Placental epithelial cell (primary cell): ENCODE data around the gene PRICKLE4. TPM values are rescaled to one million over a fixed set of nuclear protein-coding genes. Genes with fewer than 3 reads are reported as not detected.

Experiments
- small RNA-seq: library from RNA; depleted of rRNA; stranded (forward); fragments of <200 nt; gene quantifications from one replicate; pipeline ENCODE3, GENCODE V24; 2012
- total RNA-seq: library from RNA; depleted of rRNA; stranded (reverse); fragments of >200 nt; gene quantifications from 2 replicates; pipeline ENCODE4 v1.2.3, GENCODE V29; 2012

Gene PRICKLE4, protein sequence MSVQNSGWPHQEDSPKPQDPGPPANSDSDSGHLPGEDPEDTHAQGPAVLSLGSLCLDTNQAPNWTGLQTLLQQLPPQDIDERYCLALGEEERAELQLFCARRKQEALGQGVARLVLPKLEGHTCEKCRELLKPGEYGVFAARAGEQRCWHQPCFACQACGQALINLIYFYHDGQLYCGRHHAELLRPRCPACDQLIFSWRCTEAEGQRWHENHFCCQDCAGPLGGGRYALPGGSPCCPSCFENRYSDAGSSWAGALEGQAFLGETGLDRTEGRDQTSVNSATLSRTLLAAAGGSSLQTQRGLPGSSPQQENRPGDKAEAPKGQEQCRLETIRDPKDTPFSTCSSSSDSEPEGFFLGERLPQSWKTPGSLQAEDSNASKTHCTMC
- 0.65 and 5.5 TPM in 2 replicates for total RNA-seq

DNA sequence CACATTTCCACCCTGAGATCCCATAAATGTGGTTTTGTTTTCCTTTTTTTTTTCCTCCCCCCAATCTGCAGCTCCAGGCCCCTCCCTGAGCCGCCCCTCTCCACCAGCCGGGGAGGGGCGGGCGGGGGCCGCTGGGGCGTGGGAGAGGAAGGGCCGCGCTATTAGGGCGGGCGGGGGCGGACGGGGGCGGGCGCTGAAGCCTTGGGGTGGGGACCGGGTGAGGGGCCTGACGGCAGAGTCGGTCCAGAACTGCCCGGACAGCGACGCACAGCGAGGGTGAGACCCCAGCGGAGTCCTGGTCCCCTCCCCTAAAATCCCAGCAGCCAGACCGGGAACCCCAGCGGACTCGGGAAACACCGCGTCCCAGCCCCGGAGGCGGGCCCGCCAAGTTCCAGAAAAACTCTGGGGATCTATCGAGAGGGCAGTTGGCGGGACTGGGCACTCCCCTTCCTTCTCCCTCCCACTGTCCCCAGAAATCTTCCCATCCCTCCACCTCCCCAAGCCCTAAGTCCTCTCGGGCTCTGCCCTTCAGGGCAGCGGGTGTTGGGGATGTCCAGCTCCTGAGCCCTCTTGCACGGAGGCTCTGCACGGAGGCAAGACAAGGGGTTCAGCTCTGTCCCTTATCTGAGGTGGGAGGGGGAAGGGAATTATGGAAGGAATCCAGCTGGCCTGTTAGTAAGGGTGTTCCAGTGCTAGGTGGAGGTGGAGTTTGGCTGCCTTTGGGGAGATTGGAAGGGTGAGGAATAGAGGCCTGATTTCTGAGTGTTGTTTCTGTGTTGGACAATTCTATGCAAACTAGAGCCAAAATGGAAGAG is at the start of gene PRICKLE4:
TSS of gene PRICKLE4 (plus strand) at position 232 of the 815 bp plus-strand sequence. CDS start 2,692 bp downstream, outside the sequence.

DNA sequence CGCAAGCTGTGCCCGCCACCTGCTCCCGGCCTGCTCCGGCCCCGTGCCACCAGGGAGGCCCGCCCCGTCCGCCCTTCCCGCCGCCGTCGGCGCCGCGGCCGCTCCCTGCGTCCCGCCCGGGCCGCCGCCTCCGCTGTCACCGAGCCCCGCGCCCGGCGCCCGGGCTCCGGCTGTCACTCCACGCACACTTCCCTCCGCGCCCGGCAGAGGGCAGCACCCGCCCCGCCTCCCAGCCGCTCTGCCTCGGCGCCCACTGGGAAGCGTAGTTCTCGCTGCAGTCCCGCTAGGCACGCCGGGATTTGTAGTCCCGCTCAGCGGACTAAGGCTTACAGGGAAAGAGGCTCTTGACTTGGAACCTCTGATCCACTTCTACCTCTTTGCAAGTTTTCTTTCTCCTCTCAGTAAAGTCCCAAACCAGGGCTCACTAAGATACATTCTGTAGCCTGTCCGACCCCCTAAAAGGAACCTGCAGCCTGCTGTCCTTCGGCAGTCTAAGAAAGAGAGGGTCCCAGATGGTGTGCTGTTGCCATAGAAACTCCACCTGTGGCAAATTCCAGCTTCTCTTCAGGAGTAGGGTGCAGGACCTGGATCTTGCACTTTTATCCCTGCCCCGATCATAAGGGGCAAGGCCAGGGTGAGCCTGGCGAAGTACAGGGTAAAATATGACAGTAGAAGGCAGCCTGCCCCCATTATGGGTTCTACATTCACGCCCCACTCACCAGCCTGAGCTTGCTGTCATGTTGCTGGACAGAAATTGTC is 45.0 kb upstream of the PRICKLE4 start, which contains the start of gene TFEB:
TSS of gene TFEB (minus strand) at position 182 of the 759 bp plus-strand sequence. CDS start 44,395 bp downstream, outside the sequence.

DNA sequence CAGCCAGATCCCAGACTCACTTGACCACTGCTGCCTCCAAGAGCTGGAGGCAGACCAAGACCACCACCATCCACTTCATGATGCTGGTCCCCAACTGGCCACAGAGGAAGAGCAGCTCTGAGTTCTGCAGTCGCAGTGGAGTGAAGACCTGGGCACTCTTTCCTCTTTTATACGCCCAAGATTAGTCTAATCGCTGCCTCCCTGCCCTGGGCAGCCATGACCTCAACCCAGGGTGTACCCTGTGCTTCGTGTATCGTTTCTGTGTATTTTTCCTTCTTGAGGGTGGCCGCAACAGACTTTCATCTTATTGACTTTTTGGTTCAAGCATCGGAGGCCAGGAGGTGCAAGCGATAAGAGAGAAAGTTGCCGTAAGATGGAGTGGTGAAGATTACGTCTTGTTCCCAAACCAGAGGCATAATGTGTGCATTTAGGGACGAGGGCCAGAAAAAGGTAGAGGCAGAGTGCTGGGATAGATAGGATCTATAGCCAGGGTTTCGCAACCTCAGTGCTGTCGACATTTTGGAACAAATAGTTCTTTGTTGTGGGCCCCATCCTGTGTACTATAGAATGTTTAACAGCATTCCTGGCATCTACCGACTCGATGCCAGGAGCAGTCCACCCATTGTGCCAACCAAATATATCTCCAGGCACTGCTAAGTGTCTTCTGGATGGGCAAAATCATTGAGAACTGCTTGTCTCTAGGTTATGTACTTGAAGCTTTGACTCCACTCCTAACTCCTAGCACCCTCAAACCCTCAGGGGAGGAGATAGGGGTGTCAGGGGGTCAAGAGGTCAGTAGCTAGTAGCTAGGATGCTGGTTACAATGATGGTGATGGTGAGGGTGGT is 33.1 kb upstream of the PRICKLE4 start, which contains the start of gene PGC:
TSS of gene PGC (minus strand) at position 142 of the 846 bp plus-strand sequence. CDS start at position 79, 63 bp downstream.

DNA sequence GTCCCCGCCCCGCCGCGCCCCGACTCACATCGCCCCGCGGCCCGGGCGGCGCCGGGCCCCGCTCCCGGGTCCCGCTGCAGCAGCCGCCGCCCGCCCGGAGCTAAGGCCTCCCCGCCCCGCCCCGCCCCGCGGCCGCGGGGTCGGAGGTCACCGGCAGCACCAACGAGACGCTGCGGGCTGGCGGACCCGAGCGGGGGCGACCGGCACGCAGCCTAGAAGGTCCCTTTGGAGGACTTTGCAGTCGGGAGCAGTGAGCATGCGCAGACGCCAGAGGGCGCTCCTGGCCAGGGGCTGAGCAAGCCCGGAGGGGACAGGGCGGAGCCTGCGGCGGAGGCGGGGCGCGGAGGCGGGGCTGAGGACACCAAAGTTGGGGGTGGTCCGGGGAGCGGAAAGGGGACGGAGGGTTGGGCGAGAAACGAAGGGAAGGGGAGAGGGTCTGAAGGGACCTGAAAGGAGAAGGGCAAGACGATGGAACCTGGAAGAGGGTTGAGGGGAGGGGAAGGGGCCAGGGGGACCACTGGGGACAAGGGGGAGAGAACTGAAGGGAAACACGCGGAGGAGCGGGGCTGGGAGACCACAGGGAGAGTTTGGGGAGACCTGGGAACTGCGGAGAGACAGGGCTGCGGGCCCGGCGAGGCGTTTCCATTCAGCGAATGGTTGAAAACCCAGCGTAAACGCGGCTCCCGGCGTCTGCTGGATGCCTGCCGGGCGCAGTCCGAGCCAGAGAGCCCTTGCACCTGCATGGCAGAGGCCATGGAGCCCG is 613 bp upstream of the PRICKLE4 start, which contains the start of gene FRS3:
TSS of gene FRS3 (minus strand) at position 113 of the 763 bp plus-strand sequence. CDS start 2,913 bp downstream, outside the sequence.

DNA sequence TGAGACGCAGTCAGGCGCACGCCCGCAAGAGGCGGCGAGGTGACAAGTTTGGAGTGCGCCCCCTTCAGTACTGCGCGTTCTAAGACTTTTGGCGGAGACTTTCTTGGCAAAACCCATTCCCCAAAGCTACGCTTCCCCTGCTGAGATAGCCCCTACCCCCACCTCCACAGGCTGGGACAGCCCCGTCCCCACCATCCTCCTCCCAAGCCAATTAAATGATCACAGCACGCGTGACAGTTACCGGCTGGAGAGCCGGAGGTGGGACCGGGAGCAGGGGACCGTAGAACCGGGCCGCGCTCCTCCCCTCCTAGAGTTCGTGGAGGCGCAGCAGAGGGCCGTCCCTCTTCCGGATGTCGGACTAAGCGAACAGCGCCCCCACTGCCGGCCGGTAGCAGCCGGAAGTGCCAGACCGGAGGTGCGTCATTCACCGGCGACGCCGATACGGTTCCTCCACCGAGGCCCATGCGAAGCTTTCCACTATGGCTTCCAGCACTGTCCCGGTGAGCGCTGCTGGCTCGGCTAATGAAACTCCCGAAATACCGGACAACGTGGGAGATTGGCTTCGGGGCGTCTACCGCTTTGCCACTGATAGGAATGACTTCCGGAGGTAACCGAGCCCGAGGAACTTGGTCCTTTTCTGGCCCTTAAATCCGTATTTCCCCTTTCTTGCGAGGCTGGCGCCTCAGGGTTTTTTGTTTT is 6.8 kb downstream of the PRICKLE4 start, which contains the start of gene TOMM6:
TSS of gene TOMM6 (plus strand) at position 476 of the 699 bp plus-strand sequence. CDS start at position 480, 4 bp downstream.

Small RNA genes within 50 kb of the gene (small RNA-seq; reads per million reads assigned to genes)
- gene AL365205.2: not detected
- not detected for gene AL365205.3
- not detected for gene RF00393

Other genes with a start within 250 kb of the PRICKLE4 start
- gene FOXP4, start 234.4 kb upstream of the PRICKLE4 start, total RNA-seq: 3.5 and 4.6 TPM in 2 replicates
- 223 and 402 TPM in 2 replicates for gene MDFI, start 142.3 kb upstream of the PRICKLE4 start, total RNA-seq
- 4.2 and 5.5 TPM in 2 replicates for gene TFEB, start 45.2 kb upstream of the PRICKLE4 start, total RNA-seq
- gene PGC, start 33.4 kb upstream of the PRICKLE4 start, total RNA-seq: not detected in 2 replicates
- gene FRS3, start 882 bp upstream of the PRICKLE4 start, total RNA-seq: 2.7 TPM in 2 replicates
- 80.9 and 120 TPM in 2 replicates for gene TOMM6, start 6.9 kb downstream of the PRICKLE4 start, total RNA-seq
- gene USP49, start 114.6 kb downstream of the PRICKLE4 start, total RNA-seq: 2.9 and 6.7 TPM in 2 replicates
- 33.0 and 49.7 TPM in 2 replicates for gene MED20, start 140.4 kb downstream of the PRICKLE4 start, total RNA-seq
- gene BYSL, start 140.7 kb downstream of the PRICKLE4 start, total RNA-seq: 8.0 and 14.1 TPM in 2 replicates
- gene CCND3, start 161.0 kb downstream of the PRICKLE4 start, total RNA-seq: 143 and 151 TPM in 2 replicates